ENCODE data around the gene XIST.
"Not testable (repeated sequence)": the region's sequence is repeated elsewhere in the genome, so short reads cannot be mapped to it uniquely, and the experiment has no call there.

XIST gene

DNA sequence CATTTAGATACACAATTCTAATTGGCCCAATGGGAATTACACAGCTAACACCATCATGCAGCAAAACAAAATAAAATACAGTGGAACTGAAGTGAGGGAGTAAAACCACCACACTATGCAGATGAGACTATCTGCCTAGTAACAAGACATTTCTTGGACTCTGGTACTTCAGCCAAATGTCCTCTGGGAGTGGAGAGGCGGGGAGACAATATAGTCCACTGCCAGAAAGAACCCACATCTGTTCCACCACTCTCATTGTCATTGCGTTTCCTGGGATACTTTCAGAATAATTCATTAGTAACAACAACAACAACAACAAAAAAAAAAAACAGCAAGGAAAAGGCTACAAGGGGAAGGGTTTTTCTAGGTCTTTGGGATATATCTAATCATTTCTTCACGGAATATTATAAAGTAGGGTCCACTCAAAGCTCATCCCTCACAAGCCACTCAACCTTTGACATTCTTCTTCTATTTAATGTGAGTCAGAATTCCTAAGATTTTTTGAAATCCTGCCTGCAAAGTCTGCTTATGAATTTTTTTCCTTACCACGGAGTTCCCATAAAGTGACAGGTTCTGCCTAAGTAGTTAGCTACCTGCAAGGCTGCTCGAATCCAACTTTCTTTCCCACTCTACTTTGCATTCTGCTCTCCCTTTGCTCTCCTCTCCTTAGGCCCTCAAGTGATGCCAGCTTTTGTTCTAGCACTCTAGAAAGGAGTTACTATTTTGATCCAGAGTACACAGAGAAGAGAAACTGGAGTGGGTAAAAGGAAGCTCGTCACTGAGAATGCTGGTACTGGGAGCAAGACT lies 34.9 kb downstream of the XIST start:
- H3K4me3 ChIP-seq (ENCODE audit: low read depth, low read length): no peak overlapping the region

DNA sequence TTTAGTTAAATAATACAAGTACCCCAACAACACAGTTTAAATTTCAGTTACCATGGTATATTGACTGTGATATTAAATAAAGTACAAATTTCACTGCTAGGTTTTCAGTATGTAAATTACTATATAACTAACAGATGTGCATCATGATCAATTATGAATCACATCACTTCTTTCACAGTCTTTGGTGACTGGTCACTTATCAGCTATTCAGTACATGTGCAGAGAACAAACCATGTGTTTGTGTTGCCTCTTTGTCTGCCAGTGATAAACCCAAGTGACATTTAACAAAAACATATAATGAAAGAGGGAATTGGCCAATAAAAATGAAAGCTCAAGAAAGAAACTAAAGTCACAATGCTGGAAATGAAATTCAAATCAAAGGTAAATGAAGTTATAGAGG lies 40.3 kb downstream of the XIST start:
- H3K4me3 ChIP-seq (ENCODE audit: low read depth, low read length): no peak overlapping the region

- not testable (repeated sequence) for H3K4me3 ChIP-seq (ENCODE audit: low read depth, low read length)
These were observed 48.4 kb downstream of the XIST start for GRCh38 chrX:73804109-73804508.

DNA sequence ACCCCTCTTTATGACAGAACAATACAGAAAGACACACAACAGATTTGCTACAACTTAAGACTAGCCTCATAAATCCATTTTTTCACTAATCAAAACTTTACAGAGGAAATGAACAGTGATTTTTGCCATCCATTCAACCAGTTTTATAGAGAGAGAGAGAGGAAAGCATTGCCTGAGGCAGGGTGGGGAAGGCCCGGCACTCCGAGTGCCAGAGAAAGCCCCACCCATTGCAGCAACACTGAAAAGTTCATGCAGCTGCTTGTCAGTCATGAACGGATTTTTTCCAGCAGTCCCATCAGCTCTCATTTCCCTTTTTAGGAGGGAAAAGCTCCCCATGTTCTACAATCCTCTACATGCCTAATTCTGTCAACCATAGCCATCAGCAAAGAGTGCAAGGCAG lies 52.6 kb downstream of the XIST start:
- no peak overlapping the region for H3K4me3 ChIP-seq (ENCODE audit: low read depth, low read length)

GRCh38 chrX:73792511-73792910 lies 60.0 kb downstream of the XIST start:
- H3K4me3 ChIP-seq (ENCODE audit: low read depth, low read length): not testable (repeated sequence)

GRCh38 chrX:73785493-73785892 lies 67.0 kb downstream of the XIST start:
- no peak overlapping the region for H3K4me3 ChIP-seq (ENCODE audit: low read depth, low read length)

Data from iPS-11a (cell line).